Epidermal melanocyte (primary cell): ENCODE measurements around the gene PTTG1IP.
A peak's percentile ranks its signal among the peaks of the same experiment; 100 is the strongest.

ENCODE experiments used
- DNase-seq: peaks from one replicate; pipeline ENCODE4 v3.0.0; 2011; ENCODE audit warnings: low spot score; ENCODE audit not compliant: insufficient read length

The PTTG1IP gene

DNA sequence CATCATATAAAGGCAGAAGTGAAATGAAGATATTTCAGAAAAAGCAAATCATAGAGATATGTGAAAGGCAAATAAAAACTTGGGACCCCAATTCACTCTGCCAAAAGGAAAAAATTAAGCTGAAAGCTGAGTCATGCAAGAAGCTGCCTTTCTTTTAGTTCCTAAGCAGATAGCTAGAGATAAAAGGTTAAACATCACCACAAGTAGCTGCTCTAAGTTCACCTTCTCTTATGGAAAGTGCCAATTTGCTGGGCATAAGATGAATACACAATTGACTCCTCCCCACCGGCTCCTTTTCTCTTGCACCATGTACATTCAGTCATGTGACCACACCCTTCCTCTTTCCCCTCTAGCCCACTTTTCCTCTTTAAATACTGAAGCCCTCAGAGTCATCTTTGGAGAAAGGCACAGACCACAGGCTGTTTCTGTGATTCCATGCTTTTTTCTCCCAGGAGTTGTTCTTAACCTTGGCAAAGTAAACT lies 50.3 kb downstream of the PTTG1IP start:
- DNase-seq: no peak

GRCh38 chr21:44822484-44823178 lies 50.9 kb downstream of the PTTG1IP start:
- no peak for DNase-seq

DNA sequence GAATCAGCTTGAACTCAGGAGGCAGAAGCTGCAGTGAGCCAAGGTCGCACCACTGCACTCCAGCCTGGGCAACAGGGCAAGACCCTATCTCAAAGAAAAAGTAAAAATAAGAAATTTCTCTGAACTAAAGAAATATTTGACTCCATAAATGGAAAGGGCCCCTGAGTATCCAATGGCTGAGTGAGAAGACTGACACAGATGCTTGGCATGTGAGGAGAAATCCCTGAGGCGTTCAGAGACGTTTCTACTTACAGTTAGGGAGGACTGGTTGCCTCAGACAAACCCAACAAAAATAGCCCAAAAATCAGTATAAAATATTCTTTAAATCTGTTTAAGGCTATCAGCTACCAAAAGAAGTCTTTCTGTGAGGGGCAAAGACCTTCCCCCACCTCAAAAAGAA lies 52.6 kb downstream of the PTTG1IP start:
- DNase-seq: no peak

- DNase-seq: no peak
Measured at GRCh38 chr21:44819283-44820243, 53.9 kb downstream of the PTTG1IP start.

GRCh38 chr21:44818640-44819011 lies 54.9 kb downstream of the PTTG1IP start:
- DNase-seq: no peak

- peak; percentile 84 for DNase-seq
Measured at GRCh38 chr21:44817914-44818639, 55.4 kb downstream of the PTTG1IP start, which contains the start of gene SUMO3. SUMO3 (minus strand) TSS chr21:44818062; CDS start chr21:44817968, 94 bp downstream.

DNA sequence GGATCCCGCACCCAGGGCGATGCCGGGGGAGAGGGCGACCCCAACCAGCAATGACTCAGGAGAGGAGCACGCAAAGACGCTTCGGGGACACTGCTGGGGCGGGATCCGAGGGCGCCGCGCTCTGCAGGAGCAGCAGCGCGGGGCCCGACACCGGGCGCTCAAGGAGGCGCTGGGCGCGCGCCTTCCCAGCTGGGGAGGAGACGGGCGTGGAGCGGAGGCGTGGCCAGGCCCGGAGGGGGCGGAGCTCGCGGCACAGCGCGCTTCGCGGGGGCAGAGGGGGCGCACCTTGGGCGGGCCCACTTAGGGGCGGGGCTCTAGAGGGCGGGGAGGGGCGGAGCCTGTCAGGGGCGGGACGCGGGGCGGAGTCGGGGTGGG lies 56.0 kb downstream of the PTTG1IP start:
- peak; percentile 89 for DNase-seq

GRCh38 chr21:44816761-44817505 lies 56.6 kb downstream of the PTTG1IP start:
- DNase-seq: no peak

GRCh38 chr21:44815852-44816628 lies 57.5 kb downstream of the PTTG1IP start:
- no peak for DNase-seq

DNA sequence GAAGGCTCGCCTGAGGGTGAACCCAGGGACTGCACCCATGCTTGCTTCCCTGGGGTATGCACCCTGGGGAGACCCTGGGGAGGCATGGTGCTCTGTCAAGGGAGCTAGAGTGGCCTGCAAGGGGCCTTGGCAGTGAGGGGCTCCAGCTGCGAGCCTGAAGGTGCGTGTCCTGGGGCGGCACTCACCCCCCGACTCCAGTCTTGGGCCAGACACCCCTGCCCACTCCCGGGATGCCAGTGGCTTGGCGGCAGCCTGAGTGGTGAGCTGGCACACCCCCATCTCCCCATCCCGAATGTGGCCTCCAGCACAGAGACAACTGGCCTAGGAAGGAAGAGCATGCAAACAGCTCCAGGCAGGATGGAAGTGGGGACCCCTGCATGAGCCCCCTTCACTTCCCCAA lies 58.3 kb downstream of the PTTG1IP start:
- DNase-seq: no peak

GRCh38 chr21:44814498-44815023 lies 58.9 kb downstream of the PTTG1IP start:
- DNase-seq: no peak

DNA sequence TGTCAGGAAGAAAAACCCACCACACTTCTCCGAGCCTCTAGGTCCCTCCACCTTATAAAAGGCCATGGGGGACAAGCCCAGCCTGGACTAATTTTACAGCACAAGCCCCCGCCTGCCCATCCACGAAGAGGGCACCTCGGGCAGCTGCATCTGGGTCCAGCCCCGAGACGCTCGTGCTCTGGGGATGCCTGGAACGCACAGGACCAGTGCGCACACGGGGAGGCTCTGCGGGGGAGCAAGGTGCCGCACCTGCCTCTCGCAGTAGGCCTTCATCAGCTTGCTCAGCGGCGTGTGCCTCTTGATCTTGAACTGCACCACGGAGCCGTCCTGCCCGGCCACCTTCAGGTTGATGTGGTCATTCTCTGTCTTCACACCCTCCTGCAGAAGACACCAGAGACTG lies 59.8 kb downstream of the PTTG1IP start:
- DNase-seq: no peak

GRCh38 chr21:44813149-44813548 lies 60.3 kb downstream of the PTTG1IP start:
- no peak for DNase-seq

GRCh38 chr21:44812640-44813039 lies 60.9 kb downstream of the PTTG1IP start:
- DNase-seq: no peak

DNA sequence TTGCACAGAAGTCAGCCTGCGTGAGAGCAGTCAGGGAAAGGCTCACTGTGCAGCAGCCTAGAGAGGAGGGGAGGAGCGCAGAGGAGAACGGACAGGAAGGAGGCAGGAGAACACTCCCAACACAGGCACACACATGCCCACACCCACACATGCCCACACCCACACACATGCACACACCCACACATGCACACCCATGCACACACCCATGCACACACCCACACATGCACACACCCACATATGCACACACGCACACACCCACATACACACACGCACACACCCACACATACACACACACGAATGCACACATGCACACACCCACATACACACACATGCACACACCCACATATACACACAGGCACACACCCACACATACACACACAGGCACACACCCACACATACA lies 62.7 kb downstream of the PTTG1IP start:
- no peak for DNase-seq

DNA sequence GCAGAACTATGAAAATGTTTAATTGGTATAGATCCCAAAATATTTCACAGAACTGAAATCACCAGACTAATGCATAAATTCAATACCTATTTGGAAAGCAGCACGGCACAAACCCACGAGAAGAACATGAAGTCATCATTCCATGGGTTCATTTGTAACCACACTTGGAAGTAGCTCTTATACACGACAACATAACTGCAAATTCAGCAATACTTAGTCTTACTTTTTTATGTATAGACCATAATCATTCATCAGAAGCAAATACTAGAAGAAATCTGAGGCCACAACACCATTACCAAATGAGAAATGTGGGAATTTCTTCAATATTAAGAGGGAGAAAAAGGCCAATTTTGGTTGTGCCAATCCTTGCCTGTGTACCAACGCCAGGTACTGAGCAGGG lies 67.6 kb downstream of the PTTG1IP start:
- DNase-seq: no peak

- DNase-seq: no peak
Measured at GRCh38 chr21:44805226-44805625, 68.3 kb downstream of the PTTG1IP start.

DNA sequence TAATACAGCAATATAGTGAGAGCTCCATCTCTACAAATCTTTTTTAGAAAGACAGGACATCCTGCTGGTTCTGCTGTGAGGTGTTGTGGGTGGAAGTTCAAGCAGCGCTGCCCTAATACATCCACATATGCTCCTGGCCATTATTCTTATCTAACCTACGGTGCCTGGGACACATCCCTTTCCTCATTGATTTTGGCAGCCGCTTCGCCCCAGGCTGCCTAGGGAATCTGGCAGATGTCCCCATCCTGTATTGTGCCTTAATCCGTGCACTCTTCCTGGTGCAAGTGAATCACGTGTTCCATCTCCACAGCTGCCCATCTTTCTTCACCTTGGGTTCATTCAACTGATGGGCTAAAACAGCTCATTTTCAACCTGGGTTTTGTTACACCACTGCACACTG lies 68.7 kb downstream of the PTTG1IP start:
- DNase-seq: no peak

GRCh38 chr21:44803651-44804050 lies 69.8 kb downstream of the PTTG1IP start:
- DNase-seq: no peak
